HG02885 (cell line): ENCODE results near the gene SCGB2A2.

Source experiments
- ATAC-seq: cut with Tn5 transposase; IDR thresholded peaks from one replicate; pipeline ENCODE4 v1.9.1; 2021; ENCODE audit warnings: mild to moderate bottlenecking; ENCODE audit not compliant: unreplicated experiment, poor library complexity

SCGB2A2 gene

DNA sequence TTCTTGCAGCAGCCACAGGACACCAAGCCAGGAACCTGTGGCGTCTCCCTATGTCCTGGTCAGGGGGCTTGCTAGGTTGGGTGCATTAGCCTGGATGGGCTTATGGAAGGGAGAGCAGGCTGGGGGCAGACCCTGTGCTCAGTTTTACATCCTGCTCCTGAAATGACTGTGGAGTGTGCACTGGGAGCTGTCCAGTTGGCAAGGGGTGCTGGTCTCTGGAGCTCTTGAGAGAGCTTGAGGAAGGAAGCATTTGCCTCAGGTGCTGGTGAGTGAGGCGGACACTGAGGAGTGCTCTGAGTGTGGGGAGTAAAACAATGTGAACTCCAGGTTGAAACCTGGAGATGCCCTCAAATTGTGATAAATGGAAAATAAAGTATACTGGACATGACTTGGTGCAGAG lies 25.5 kb downstream of the SCGB2A2 start:
- ATAC-seq = no peak

DNA sequence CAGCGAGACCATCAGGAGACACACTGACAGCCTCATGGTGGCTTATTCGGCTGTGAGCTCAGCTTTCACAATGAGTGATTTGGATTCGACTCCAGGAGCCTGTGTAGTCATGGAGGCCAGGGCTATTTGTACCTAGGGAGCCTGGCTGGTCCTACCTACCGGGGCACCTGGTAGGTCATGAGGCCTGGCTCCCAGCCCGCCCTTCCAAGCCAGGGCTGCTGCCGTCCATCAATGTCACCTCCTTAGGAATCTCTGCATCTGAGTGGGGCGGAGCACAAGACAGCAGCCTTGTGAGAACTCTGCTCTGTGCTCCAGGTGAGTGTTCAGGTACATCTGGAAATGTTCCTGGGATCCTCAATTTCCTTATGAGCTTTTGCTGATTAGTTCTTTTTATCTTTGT lies 29.0 kb downstream of the SCGB2A2 start, which contains the start of gene SCGB1D4:
Gene SCGB1D4, minus strand, starts transcription at position 101 of the 400 bp plus-strand sequence. Its CDS starts 65 bp downstream, at position 36.
- ATAC-seq = no peak

DNA sequence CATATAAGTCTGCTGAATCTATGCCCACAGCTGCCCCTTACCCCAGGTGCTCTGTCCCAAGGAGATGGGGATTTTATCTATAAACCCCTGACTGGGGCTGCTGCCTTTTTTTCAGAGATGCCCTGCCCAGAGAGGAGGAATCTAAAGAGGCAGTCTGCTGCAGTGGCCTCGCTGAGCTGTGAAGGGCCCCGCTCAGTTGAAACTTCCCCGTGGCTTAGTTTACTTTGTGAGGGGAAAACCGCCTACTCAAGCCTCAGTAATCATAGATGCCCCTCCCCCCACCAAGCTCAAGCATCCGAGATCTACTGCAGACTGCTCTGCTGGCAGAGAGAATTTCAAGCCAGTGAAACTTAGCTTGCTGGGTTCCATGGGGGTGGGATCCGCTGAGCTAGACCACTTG lies 36.3 kb downstream of the SCGB2A2 start:
- no peak for ATAC-seq

DNA sequence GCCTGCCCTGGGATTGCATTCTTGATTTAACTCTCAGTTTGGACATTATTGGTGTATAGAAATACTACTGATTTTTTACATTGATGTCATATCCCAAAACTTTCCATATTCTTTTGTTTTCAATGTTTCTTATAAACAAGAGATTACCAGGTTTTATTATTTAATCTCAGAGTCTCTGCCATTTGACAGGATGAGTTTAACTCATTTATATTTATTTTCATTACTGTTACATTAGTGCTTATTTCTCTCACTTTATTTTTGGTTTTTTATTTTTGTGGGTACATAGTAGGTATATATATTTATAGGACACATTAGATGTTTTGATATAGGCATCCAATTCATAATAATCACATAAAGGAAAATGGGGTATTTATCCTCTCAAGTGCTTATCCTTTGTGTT lies 38.0 kb downstream of the SCGB2A2 start:
- ATAC-seq = no peak

DNA sequence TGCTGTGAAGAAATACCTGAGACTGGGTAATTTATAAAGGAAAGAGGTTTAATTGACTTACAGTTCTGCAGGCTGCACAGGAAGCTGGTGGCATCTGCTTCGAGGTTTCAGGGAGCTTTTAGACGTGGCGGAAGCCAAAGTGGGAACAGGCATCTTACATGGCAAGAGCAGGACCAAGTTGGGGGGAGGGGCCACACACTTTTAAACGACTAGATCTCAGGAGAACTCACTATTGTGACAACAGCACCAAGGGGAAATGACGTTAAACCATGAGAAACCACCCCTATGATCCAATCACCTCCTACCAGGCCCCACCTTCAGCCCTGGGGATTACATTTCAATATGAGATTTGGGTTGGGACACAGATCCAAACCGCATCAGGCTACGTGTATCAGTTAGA lies 40.0 kb downstream of the SCGB2A2 start:
- no peak for ATAC-seq

DNA sequence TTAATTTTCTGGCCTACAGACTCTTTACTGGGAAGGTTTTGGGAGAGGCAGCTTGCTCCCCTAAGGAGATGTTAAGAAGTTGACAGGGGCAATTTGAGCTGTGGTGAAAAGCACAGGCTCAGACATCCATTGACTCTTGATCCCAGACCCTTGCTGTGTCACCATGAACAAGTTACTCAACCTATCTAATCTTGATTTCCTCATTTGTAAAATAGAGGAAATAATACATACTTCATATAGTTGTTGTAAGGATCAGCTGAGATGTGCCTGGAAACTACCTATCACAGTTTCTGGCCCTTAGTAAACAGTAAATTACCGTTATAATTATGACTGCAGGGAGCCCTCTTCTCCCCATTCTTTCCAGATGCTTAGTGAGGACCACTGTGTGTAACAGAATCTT lies 45.5 kb downstream of the SCGB2A2 start:
- ATAC-seq = no peak

DNA sequence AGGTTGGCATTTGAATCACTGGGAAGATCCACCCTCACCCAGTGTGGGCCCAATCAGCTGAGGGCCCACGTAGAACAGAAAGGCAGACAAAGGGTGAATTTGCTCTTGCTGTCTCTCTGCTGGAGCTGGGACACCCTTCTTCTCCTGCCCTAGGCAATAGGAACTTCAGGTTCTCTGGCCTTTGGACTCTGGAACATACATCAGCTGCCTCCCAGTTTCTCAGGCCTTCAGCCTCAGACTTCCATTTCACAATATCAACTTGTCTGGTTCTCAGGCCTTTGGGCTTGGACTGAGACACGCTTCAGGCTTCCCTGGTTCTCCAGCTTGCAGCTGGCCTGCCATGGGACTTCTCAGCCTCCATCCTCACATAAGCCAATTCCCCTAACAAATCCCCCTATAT lies 52.6 kb downstream of the SCGB2A2 start:
- no peak for ATAC-seq
